Amygdala (tissue), 56 donors: Measurements from ENCODE around the gene MAPK9.
A peak's percentile ranks its signal among the peaks of the same experiment; 100 is the strongest.
"Not testable (repeated sequence)": the region's sequence is repeated elsewhere in the genome, so short reads cannot be mapped to it uniquely, and the experiment has no call there.

Experiments
- DNase-seq, 56 donors: peaks; one replicate each; lab custom pipeline; 2025; lab: John Stamatoyannopoulos, UW

The MAPK9 gene

GRCh38 chr5:180210077-180210476 is 81.8 kb downstream of the MAPK9 start:
- not testable (repeated sequence) for DNase-seq

- peak in 26 of 56 donors; percentile 10 to 79 (median 44) for DNase-seq
Observed at GRCh38 chr5:180209137-180209581, 82.7 kb downstream of the MAPK9 start, which contains the start of gene RASGEF1C. TSS of gene RASGEF1C (minus strand) at chr5:180209211. CDS start at chr5:180138052, 71,159 bp downstream.

- DNase-seq = peak in 4 of 56 donors; percentile 35 to 57 (median 54)
Observed at GRCh38 chr5:180208435-180209081, 83.3 kb downstream of the MAPK9 start.

GRCh38 chr5:180208038-180208434 is 83.8 kb downstream of the MAPK9 start:
- DNase-seq = no peak

GRCh38 chr5:180207593-180207992 is 84.3 kb downstream of the MAPK9 start:
- DNase-seq = no peak

- peak in 1 of 56 donors; percentile 10 for DNase-seq
Observed at GRCh38 chr5:180206993-180207392, 84.9 kb downstream of the MAPK9 start.

- DNase-seq = no peak
Observed at GRCh38 chr5:180205916-180206315, 86.0 kb downstream of the MAPK9 start.

- no peak for DNase-seq
Observed at GRCh38 chr5:180204276-180204819, 87.5 kb downstream of the MAPK9 start.

GRCh38 chr5:180202939-180203573 is 88.8 kb downstream of the MAPK9 start:
- no peak for DNase-seq

GRCh38 chr5:180201051-180201987 is 90.6 kb downstream of the MAPK9 start:
- peak in 7 of 56 donors; percentile 30 to 67 (median 46) for DNase-seq

GRCh38 chr5:180199390-180199789 is 92.5 kb downstream of the MAPK9 start:
- DNase-seq = no peak

- DNase-seq = no peak
Observed at GRCh38 chr5:180198208-180198607, 93.7 kb downstream of the MAPK9 start.

- peak in 7 of 56 donors; percentile 28 to 60 (median 43) for DNase-seq
Observed at GRCh38 chr5:180197016-180197702, 94.7 kb downstream of the MAPK9 start.

- no peak for DNase-seq
Observed at GRCh38 chr5:180194410-180195345, 97.2 kb downstream of the MAPK9 start.

GRCh38 chr5:180193749-180194375 is 98.0 kb downstream of the MAPK9 start:
- DNase-seq = no peak

GRCh38 chr5:180191716-180192115 is 100.2 kb downstream of the MAPK9 start:
- DNase-seq = no peak

GRCh38 chr5:180187767-180188166 is 104.1 kb downstream of the MAPK9 start:
- no peak for DNase-seq
